ENCODE data around the gene PRSS27.

GRCh38 chr16:2675021-2675420 is 45.0 kb downstream of the PRSS27 start:
- TF ChIP-seq CTCF (IDR thresholded peaks at IDR 0.05; ENCODE audit: low read depth, low read length, poor library complexity, severe bottlenecking) (no peak), EZH2phosphoT487 (IDR thresholded peaks at IDR 0.05; ENCODE audit: borderline replicate concordance, low read length) (no peak)

Data from DOHH2 (cell line).